ENCODE results near the gene SUSD5. TPM values are rescaled to one million over a fixed set of nuclear protein-coding genes. Genes with fewer than 3 reads are reported as not detected.

Gene SUSD5
- total and polyA plus RNA-seq, 2 experiments from 2014 or later = 1.4 to 3.6 TPM

- peak overlapping the region; percentile 90 for H3K4me2 ChIP-seq
- ATAC-seq = no peak
- H3K27ac Mint-ChIP-seq = no peak overlapping the region
Measured at GRCh38 chr3:33114622-33115023, 104.0 kb downstream of the SUSD5 start.

More at GRCh38 chr3:33114622-33115023, 104.0 kb downstream of the SUSD5 start:
- peaks cover 14% of the 10 kb centered on the region for H3K4me1 Mint-ChIP-seq
- H3K36me3 ChIP-seq (ENCODE audit: insufficient read depth) = no peaks in the 10 kb centered on the region
- DNase-seq (ENCODE audit: low spot score) = no peak
- H3K9me3 Mint-ChIP-seq = peaks cover 5% of the 10 kb centered on the region; the same call in 2 of the 3 replicates
- peak overlapping the region; percentile 98 for H2AFZ ChIP-seq
- TF ChIP-seq POLR2AphosphoS5 (IDR thresholded peaks at IDR 0.05; ENCODE audit: low read depth) (no peak), EZH2phosphoT487 (IDR thresholded peaks at IDR 0.05; ENCODE audit: unreplicated experiment) (no peak), REST (IDR thresholded peaks at IDR 0.05; ENCODE audit: unreplicated experiment) (no peak), NANOG (IDR thresholded peaks at IDR 0.05; ENCODE audit: borderline replicate concordance) (no peak), EZH2 (IDR thresholded peaks at IDR 0.05; ENCODE audit: low read depth, unreplicated experiment) (no peak), ZNF114 (CRISPR knock-in tag; IDR thresholded peaks at IDR 0.05) (no peak), ZNF331 (CRISPR knock-in tag; IDR thresholded peaks at IDR 0.05; ENCODE audit: low read depth) (no peak), CTCF (conservative IDR thresholded peaks at IDR 0.05; ENCODE audit: low read depth in 2 of 2) (no peak), CREB1 (CRISPR knock-in tag; IDR thresholded peaks at IDR 0.05; ENCODE audit: low read depth) (no peak), JUNB (IDR thresholded peaks at IDR 0.05; ENCODE audit: unreplicated experiment) (no peak), ETS1 (IDR thresholded peaks at IDR 0.05) (no peak)
- no peaks in the 10 kb centered on the region; the same call in none of the 2 replicates for H4K20me1 ChIP-seq (replicated peaks; ENCODE audit: insufficient read depth)
- H3K4me1 ChIP-seq (ENCODE audit: insufficient read depth) = peaks cover 15% of the 10 kb centered on the region
- H3F3A ChIP-seq (replicated peaks; ENCODE audit: low read depth) = peaks cover 8% of the 10 kb centered on the region; the same call in 1 of the 2 replicates
- H3K79me2 ChIP-seq (replicated peaks; ENCODE audit: insufficient read depth) = peaks cover 26% of the 10 kb centered on the region; the same call in 1 of the 2 replicates
- H3K4me3 ChIP-seq = peak overlapping the region; percentile 89
- H3K27me3 ChIP-seq (ENCODE audit: insufficient read depth) = peaks cover 5% of the 10 kb centered on the region; the same call in 1 of the 2 replicates
- H3K27ac ChIP-seq (ENCODE audit: low read depth) = no peak overlapping the region
- no peaks in the 10 kb centered on the region for H3K9me2 ChIP-seq (ENCODE audit: insufficient read depth)
- H3K27me3 Mint-ChIP-seq (ENCODE audit: insufficient read depth, low read depth, poor library complexity) = peaks cover 2% of the 10 kb centered on the region
- no peaks in the 10 kb centered on the region; the same call in 1 of the 3 replicates for H3K36me3 Mint-ChIP-seq (ENCODE audit: low read depth)
- H3K4me3 Mint-ChIP-seq = peak overlapping the region; percentile 80

Measured in GM23338 (cell line).